GM21528 (cell line): ENCODE measurements around the gene TAB3.

Experiments
- ATAC-seq: cut with Tn5 transposase; IDR thresholded peaks from one replicate; pipeline ENCODE4 v1.9.1; 2021; ENCODE audit warnings: mild to moderate bottlenecking, moderate library complexity; ENCODE audit not compliant: unreplicated experiment, low FRiP score

TAB3 gene

DNA sequence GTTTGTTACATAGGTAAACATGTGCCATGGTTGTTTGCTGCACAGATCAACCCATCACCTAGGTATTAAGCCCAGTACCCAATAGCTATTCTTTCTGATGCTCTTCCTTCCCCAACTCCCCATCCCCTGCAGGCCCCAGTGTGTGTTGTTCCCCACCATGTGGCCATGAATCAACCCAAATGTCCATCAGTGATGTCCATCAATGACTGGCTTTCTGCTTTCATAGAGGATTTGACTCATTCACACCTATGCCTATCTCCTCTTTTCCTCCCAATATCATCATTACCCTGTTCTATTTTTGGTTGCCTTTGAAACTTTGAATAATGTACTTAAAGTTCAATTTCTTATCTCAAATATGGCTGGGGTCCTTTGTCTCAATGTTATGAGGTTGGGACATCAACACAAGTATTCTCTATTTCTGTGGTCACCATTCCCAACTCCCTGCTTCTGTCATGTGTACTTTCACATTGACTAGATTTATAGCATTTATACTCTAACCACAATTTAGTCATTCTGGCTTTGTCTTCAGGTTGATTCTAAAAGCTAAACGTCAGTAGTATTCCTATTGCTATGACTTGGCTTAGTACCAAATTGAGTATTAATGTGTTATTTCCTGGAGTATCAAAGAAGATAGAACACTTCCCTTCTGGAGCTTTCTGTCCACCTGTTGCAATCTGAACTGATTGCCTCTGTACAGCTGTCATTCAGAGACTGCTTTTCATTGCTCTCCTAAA, 107.2 kb downstream of the TAB3 start:
- no peak for ATAC-seq

DNA sequence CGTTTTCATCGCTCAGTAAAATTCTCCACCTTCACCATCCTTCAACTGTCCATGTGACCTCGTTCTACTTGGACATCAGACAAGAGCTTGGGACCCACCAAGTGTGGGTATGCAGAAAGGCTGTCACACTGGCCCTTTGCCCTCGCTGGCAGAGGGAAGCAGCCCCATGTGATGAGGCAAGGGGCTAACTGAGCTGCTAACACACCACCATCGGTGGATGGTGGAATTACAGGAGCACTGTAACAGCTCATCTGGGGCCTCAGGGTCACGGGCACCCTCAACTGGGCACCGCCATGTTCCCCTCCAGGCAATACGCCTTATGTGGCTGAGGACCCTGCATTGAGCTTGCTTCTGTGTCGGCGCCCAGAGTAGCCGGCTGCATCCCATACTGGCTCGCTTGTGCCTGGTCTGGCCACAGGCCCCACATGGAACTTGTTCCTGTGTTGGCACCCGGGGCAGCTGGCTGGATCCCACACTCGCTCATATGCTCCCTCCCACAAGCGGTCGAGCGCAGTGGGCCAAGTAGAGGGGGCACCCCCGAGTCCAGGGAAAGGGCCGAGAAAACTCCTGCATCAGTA, 109.5 kb downstream of the TAB3 start:
- no peak for ATAC-seq

DNA sequence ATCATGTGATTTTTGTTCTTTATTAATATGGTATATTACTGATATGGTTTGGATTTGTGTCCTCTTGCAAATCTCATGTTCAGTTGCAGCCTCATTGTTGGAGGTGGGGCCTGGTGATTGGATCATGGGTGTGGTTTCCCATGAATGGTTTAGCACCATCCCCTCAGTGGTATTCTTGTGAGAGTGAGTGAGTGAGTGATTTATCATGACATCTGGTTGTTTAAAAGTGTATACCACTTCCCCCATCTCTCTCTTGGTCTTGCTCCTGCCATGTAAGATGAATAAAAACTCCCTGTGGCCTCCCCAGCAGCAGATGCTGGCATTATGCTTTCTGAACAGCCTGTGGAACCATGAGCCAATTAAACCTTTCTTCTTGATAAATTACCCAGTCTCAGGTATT, 111.5 kb downstream of the TAB3 start:
- no peak for ATAC-seq
